Neuronal stem cell (in vitro differentiated cells): ENCODE measurements around the gene FAM81A.

Source experiments
- DNase-seq: peaks from one replicate; pipeline ENCODE4 v3.0.0-alpha.2; 2013; ENCODE audit warnings: low spot score
- H2AFZ ChIP-seq: one replicate; pipeline ENCODE4 v1.6.1; 2013; ENCODE audit warnings: mild to moderate bottlenecking, low read length, inconsistent platforms
- H2AK5ac ChIP-seq: 2 replicates; pipeline ENCODE4 v1.6.1; 2013; ENCODE audit warnings: low read depth, mild to moderate bottlenecking, inconsistent platforms, low read length, moderate library complexity, mixed read lengths
- H2BK120ac ChIP-seq: 2 replicates; pipeline ENCODE4 v1.6.1; 2013; ENCODE audit warnings: low read depth, mild to moderate bottlenecking, inconsistent platforms, low read length, moderate library complexity, mixed read lengths
- H2BK12ac ChIP-seq: one replicate; pipeline ENCODE4 v1.6.1; 2013; ENCODE audit warnings: low read length, inconsistent platforms
- H2BK15ac ChIP-seq: 2 replicates; pipeline ENCODE4 v1.6.1; 2013; ENCODE audit warnings: mild to moderate bottlenecking, low read length, inconsistent platforms, mixed read lengths
- H2BK5ac ChIP-seq: one replicate; pipeline ENCODE4 v1.6.1; 2013; ENCODE audit warnings: inconsistent platforms, mild to moderate bottlenecking, low read length, moderate library complexity
- H3K14ac ChIP-seq: one replicate; pipeline ENCODE4 v1.6.1; 2013; ENCODE audit warnings: low read length, inconsistent platforms
- H3K18ac ChIP-seq: 2 replicates; pipeline ENCODE4 v1.6.1; 2013; ENCODE audit warnings: low read length, inconsistent platforms
- H3K23ac ChIP-seq: 2 replicates; pipeline ENCODE4 v1.6.1; 2013; ENCODE audit warnings: low read depth, mild to moderate bottlenecking, mixed read lengths, low read length, inconsistent platforms; ENCODE audit not compliant: poor library complexity
- H3K27ac ChIP-seq: replicated peaks from 3 replicates; pipeline ENCODE4 v1.5.1; 2013; ENCODE audit warnings: low read length, inconsistent platforms
- H3K27me3 ChIP-seq, 3 experiments: 2 replicates each; pipeline ENCODE4 v1.6.1; 2013; ENCODE audit warnings: low read length in 3 of 3, mild to moderate bottlenecking in 2 of 3, inconsistent platforms in 1 of 3, low read depth in 1 of 3, mixed read lengths in 1 of 3, moderate library complexity in 1 of 3; ENCODE audit not compliant: control insufficient read depth in 3 of 3, insufficient read depth in 3 of 3
- H3K36me3 ChIP-seq, 2 donors: replicated peaks in 1 of 2; 2 replicates each; pipeline ENCODE4 v1.6.1; 2013; ENCODE audit warnings: low read length in 2 of 2; ENCODE audit not compliant: control insufficient read depth in 2 of 2, insufficient read depth in 2 of 2
- H3K4ac ChIP-seq: 2 replicates; pipeline ENCODE4 v1.6.1; 2013; ENCODE audit warnings: inconsistent platforms, mild to moderate bottlenecking, low read length, moderate library complexity
- H3K4me1 ChIP-seq, 2 donors: 1 replicate in 1 of 2; 2 replicates in 1 of 2; pipeline ENCODE4 v1.6.1; 2013; ENCODE audit warnings: low read length in 2 of 2, low read depth in 1 of 2; ENCODE audit not compliant: control insufficient read depth in 2 of 2, insufficient read depth in 1 of 2
- H3K4me2 ChIP-seq: one replicate; pipeline ENCODE4 v1.6.1; 2013; ENCODE audit warnings: mild to moderate bottlenecking, low read length, inconsistent platforms; ENCODE audit not compliant: insufficient read depth, poor library complexity, severe bottlenecking
- H3K4me3 ChIP-seq, 2 donors: 2 replicates each; pipeline ENCODE4 v1.5.1; 2013; ENCODE audit warnings: low read length in 2 of 2, mild to moderate bottlenecking in 2 of 2, inconsistent platforms in 1 of 2, moderate library complexity in 1 of 2
- H3K79me1 ChIP-seq: one replicate; pipeline ENCODE4 v1.6.1; 2013; ENCODE audit warnings: low read depth, mild to moderate bottlenecking, inconsistent platforms, low read length, moderate library complexity
- H3K9ac ChIP-seq: one replicate; pipeline ENCODE4 v1.6.1; 2013; ENCODE audit warnings: mild to moderate bottlenecking, low read depth, low read length, inconsistent platforms; ENCODE audit not compliant: poor library complexity
- H3K9me3 ChIP-seq, 2 donors: replicated peaks in 1 of 2; 2 replicates each; pipeline versions ENCODE3 to v1.6.1; 2013; ENCODE audit warnings: low read length in 2 of 2, mild to moderate bottlenecking in 2 of 2, inconsistent platforms in 1 of 2, low read depth in 1 of 2, mixed read lengths in 1 of 2, moderate library complexity in 1 of 2; ENCODE audit not compliant: control insufficient read depth in 2 of 2, insufficient read depth in 1 of 2
- H4K8ac ChIP-seq: one replicate; pipeline ENCODE4 v1.6.1; 2013; ENCODE audit warnings: low read depth, mild to moderate bottlenecking, inconsistent platforms, low read length, moderate library complexity
- H4K91ac ChIP-seq: one replicate; pipeline ENCODE4 v1.6.1; 2013; ENCODE audit warnings: low read length, low read depth, mild to moderate bottlenecking, inconsistent platforms; ENCODE audit not compliant: poor library complexity
- WGBS, 2 donors: extraction: QIAGEN DNeasy Blood & Tissue Kit; methylation state at CpG; one replicate each; pipeline ENCODE4 v1.1.7; 2013; ENCODE audit warnings: missing lambda C conversion rate in 2 of 2, mixed read lengths in 1 of 2; ENCODE audit not compliant: insufficient read length in 2 of 2, insufficient replicate concordance in 1 of 2; ENCODE audit errors: extremely low coverage in 2 of 2; 5-methylcytosine and 5-hydroxymethylcytosine counted together

FAM81A gene

DNA sequence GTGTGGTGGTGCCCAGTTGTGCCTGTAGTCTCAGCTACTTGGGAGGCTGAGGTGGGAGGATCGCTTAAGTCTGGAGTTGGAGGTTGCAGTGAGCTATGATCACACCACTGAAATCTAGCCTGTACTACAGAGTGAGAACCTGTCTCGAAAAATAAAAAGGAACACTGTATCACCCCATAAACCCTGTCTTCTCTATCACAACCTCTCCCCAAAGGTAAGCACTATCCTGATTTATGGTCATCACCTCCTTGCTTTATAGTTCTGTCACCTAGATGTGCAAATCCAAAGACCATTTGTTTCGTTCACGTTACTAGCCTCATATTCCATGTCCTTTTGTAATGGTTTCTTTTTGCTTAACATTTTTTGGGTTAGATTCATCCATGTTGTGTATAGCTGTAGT lies 123.6 kb downstream of the FAM81A start:
- no CpG with 5 or more reads among the region's 4 CpGs for WGBS, 2 donors
- no peak overlapping the region for H3K18ac ChIP-seq
- no peak overlapping the region for H3K9ac ChIP-seq
- H3K4me2 ChIP-seq: no peak overlapping the region
- no peak overlapping the region for H3K27ac ChIP-seq
- no peak overlapping the region for H2BK120ac ChIP-seq
- H2BK12ac ChIP-seq: no peak overlapping the region
- no peak for DNase-seq
- H2BK15ac ChIP-seq: no peak overlapping the region
- H3K14ac ChIP-seq: no peak overlapping the region
- no peak overlapping the region for H2AK5ac ChIP-seq
- peaks cover 0 to 2% (median 0%) of the 10 kb centered on the region in 3 experiments for H3K27me3 ChIP-seq
- H3K4me1 ChIP-seq: no peaks in the 10 kb centered on the region
- no peaks in the 10 kb centered on the region for H3K9me3 ChIP-seq
- no peak overlapping the region for H3K4me3 ChIP-seq
- no peak overlapping the region for H2BK5ac ChIP-seq
- no peak overlapping the region for H3K23ac ChIP-seq
- no peak overlapping the region for H2AFZ ChIP-seq
- no peaks in the 10 kb centered on the region for H3K79me1 ChIP-seq
- no peak overlapping the region for H4K8ac ChIP-seq
- no peaks in the 10 kb centered on the region for H3K36me3 ChIP-seq
- H3K4ac ChIP-seq: no peak overlapping the region
- no peak overlapping the region for H4K91ac ChIP-seq

DNA sequence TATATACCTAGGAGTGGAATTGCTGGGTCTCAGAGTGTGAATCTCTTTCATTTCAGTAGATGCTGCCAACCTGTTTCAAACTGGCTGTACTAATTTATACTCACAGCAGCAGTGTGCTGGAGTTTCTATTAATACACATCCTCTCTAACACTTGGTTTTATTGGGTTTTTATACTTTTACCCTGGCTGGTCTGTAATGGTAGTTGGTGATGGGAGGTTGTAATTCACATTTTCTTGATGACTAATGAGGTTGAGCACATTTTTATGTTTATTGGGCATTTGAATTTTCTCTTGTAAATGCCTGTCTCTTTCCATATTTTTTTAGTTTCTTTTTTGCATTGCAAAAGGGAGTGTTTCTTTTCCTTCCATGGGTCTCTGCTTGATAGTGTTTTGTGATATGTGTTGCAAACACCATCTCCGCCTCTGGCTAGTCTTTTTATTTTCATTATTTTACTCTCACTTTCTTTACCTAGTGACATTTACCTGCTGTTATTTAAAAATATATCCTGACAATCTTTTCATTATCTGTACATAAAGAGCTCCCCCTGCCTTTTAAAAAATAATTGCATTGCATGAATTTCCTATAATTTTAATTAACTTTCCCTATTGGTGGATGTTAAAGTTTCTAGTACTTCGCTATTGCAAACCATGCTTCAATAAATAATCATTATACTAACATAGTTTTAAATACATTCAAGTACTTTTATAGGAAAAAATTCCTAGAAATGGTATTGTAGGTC lies 124.6 kb downstream of the FAM81A start:
- no peak overlapping the region for H2BK120ac ChIP-seq

DNA sequence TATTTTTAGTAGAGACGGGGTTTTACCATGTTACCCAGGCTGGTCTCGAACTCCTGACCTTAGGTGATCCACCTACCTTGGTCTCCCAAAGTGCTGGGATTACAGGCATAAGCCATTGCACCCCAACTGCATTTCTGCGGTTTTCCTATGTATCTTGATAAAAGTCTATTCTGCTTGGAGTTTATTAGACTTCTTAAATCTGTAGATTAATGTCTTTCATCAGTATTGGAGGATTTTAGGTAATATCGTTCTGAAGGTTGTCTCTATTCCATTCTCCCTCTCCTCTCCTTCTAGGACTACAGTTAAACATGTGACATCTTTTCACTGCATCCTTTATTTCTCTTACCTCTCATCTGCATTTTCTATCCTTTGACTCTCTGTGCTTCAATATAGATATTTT lies 127.3 kb downstream of the FAM81A start:
- H3K36me3 ChIP-seq: no peaks in the 10 kb centered on the region
- H2BK120ac ChIP-seq: no peak overlapping the region
- H2BK5ac ChIP-seq: no peak overlapping the region
- H3K4ac ChIP-seq: no peak overlapping the region
- no peaks in the 10 kb centered on the region for H3K4me1 ChIP-seq
- H2AK5ac ChIP-seq: no peak overlapping the region
- no peaks in the 10 kb centered on the region for H3K79me1 ChIP-seq
- whole genome bisulfite sequencing, 2 donors: no CpG with 5 or more reads among the region's 4 CpGs
- no peaks in the 10 kb centered on the region for H3K27me3 ChIP-seq
- no peak overlapping the region for H4K8ac ChIP-seq
- no peak overlapping the region for H3K14ac ChIP-seq
- H3K9me3 ChIP-seq: peaks cover 0 to 1% of the 10 kb centered on the region in 2 donors
- no peak overlapping the region for H3K27ac ChIP-seq
- H3K4me2 ChIP-seq: no peak overlapping the region
- H4K91ac ChIP-seq: no peak overlapping the region
- no peak overlapping the region for H2AFZ ChIP-seq
- no peak overlapping the region for H3K9ac ChIP-seq
- no peak overlapping the region for H3K4me3 ChIP-seq
- H3K23ac ChIP-seq: no peak overlapping the region
- DNase-seq: no peak
- no peak overlapping the region for H2BK12ac ChIP-seq
- H2BK15ac ChIP-seq: no peak overlapping the region
- H3K18ac ChIP-seq: no peak overlapping the region

More for the DNA sequence above, 124.6 kb downstream of the FAM81A start:
- no peaks in the 10 kb centered on the region for H3K27me3 ChIP-seq
- H2BK15ac ChIP-seq: no peak overlapping the region
- peaks cover 0 to 1% of the 10 kb centered on the region in 2 donors for H3K9me3 ChIP-seq
- DNase-seq: no peak
- H4K91ac ChIP-seq: no peak overlapping the region
- no peak overlapping the region for H3K14ac ChIP-seq
- no peak overlapping the region for H3K27ac ChIP-seq
- WGBS, 2 donors: no CpG with 5 or more reads among the region's 2 CpGs
- H2BK5ac ChIP-seq: no peak overlapping the region
- H2BK12ac ChIP-seq: no peak overlapping the region
- H3K36me3 ChIP-seq: no peaks in the 10 kb centered on the region
- no peak overlapping the region for H3K9ac ChIP-seq
- H3K4me3 ChIP-seq: no peak overlapping the region
- no peak overlapping the region for H3K4me2 ChIP-seq
- H3K79me1 ChIP-seq: no peaks in the 10 kb centered on the region
- H2AK5ac ChIP-seq: no peak overlapping the region
- no peak overlapping the region for H3K18ac ChIP-seq
- no peak overlapping the region for H2AFZ ChIP-seq
- H3K4ac ChIP-seq: no peak overlapping the region
- no peak overlapping the region for H3K23ac ChIP-seq
- no peak overlapping the region for H4K8ac ChIP-seq
- no peaks in the 10 kb centered on the region for H3K4me1 ChIP-seq

DNA sequence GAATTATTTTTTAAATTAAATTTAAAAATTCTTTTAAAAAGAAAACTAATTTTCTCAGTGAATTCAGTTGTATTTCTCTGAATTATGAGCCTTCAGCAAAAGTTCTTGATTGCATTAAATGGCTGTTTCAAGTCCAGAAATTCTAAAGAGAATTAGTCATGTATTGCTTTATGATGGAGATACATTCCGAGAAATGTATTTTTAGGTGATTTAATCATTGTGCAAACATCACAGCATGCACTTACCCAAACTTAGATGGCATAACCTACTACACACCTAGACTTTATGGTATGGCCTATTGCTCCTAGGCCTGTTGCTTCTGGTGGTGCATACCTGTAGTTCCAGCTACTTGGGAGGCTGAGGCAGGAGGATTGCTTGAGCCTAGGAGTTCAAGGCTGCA lies 129.3 kb downstream of the FAM81A start:
- Histone ChIP-seq H2AFZ (no peak overlapping the region), H2BK15ac (no peak overlapping the region), H3K27ac (no peak overlapping the region), H3K14ac (no peak overlapping the region), H3K36me3 (no peaks in the 10 kb centered on the region), H3K79me1 (no peaks in the 10 kb centered on the region), H3K27me3 (no peaks in the 10 kb centered on the region), H2BK120ac (no peak overlapping the region), H3K18ac (no peak overlapping the region), H2BK12ac (no peak overlapping the region), H3K9ac (no peak overlapping the region), H4K91ac (no peak overlapping the region), H3K4me3 (no peak overlapping the region), H4K8ac (no peak overlapping the region), H2AK5ac (no peak overlapping the region), H3K4me2 (no peak overlapping the region), H3K23ac (no peak overlapping the region), H3K4me1 (no peaks in the 10 kb centered on the region), H3K9me3 (peaks cover 0 to 1% of the 10 kb centered on the region in 2 donors), H3K4ac (no peak overlapping the region), H2BK5ac (no peak overlapping the region)
- no CpG with 5 or more reads among the region's 1 CpG for WGBS, 2 donors
- no peak for DNase-seq
